ENCODE results near the gene TMEM88. TPM values are rescaled to one million over a fixed set of nuclear protein-coding genes. Genes with fewer than 3 reads are reported as not detected.
A peak's percentile ranks its signal among the peaks of the same experiment; 100 is the strongest.

The TMEM88 gene
- total and polyA plus RNA-seq, 2 donors (not counting 3 experiments of a cell fraction or from before 2014, with no cell fraction given), result 53.4 to 165 TPM

GRCh38 chr17:7837408-7838088 is 17.3 kb upstream of the TMEM88 start:
- Histone ChIP-seq H3K4me3 (replicated peaks in 1 of 3; ENCODE audit: insufficient read depth in 1 of 3, low read depth in 1 of 3, low read length in 3 of 3) (no peak overlapping the region), H3K79me2 (ENCODE audit: control insufficient read depth, insufficient read depth, low read length) (no peaks in the 10 kb centered on the region), H3K27me3 (ENCODE audit: control insufficient read depth in 2 of 2, insufficient read depth in 2 of 2, low read length in 2 of 2) (no peaks in the 10 kb centered on the region), H3K9me1 (replicated peaks; ENCODE audit: control insufficient read depth, extremely low read depth, insufficient read depth, low read length) (no peaks in the 10 kb centered on the region), H3K4me2 (ENCODE audit: insufficient read depth, low read length) (peak overlapping the region; percentile 66), H3K27ac (ENCODE audit: insufficient read depth, low read depth, low read length) (peak overlapping the region; percentile 87), H4K20me1 (replicated peaks; ENCODE audit: control insufficient read depth, extremely low read depth, insufficient read depth, low read length) (no peaks in the 10 kb centered on the region), H3K36me3 (ENCODE audit: control insufficient read depth in 2 of 2, extremely low read depth in 1 of 2, insufficient read depth in 2 of 2, low read length in 2 of 2) (peaks cover 0 to 2% of the 10 kb centered on the region in 2 experiments), H3K9ac (replicated peaks; ENCODE audit: extremely low read depth, insufficient read depth, low read length) (no peak overlapping the region), H2AFZ (ENCODE audit: low read depth, low read length) (peak overlapping the region; percentile 1), H3K9me3 (replicated peaks; ENCODE audit: control insufficient read depth, insufficient read depth, low read length) (no peaks in the 10 kb centered on the region), H3K4me1 (ENCODE audit: control insufficient read depth, extremely low read depth, insufficient read depth, low read length) (peaks cover 40% of the 10 kb centered on the region)
- FAIRE-seq, result no peak
- ChIA-PET POLR2A (interaction anchor here (0.8 kb wide), 1 partner anchor 18 kb away, joined by 3 read pairs; no protein-coding TSS in a partner anchor), CTCF (interaction anchor here (0.7 to 1.4 kb wide), 3 partner anchors 12 to 94 kb away, joined by 3 to 5 read pairs (median 4); no protein-coding TSS in a partner anchor)
- BruUV-seq (replicated peaks), result no TSS peak
- DNase-seq (ENCODE audit: low read depth, low spot score), result no peak
- dilution Hi-C loops (cut with MboI; ENCODE audit: extremely low pct_ligation_motif_present, low sequenced_read_pairs) (no loop called here), intact Hi-C loops (cut with micrococcal nuclease) (loop anchor here (5.0 kb wide), 1 partner anchor 265 kb away; no protein-coding TSS in a partner anchor)
- TF ChIP-seq MYC (IDR thresholded peaks at IDR 0.05; ENCODE audit: low read depth, low read length) (no peak), CTCF (IDR thresholded peaks at IDR 0.05; ENCODE audit: extremely low read depth in 1 of 2, insufficient read depth in 1 of 2, low read depth in 1 of 2, low read length in 2 of 2) (no peak), GATA2 (IDR thresholded peaks at IDR 0.05; ENCODE audit: insufficient read depth, insufficient read length, low read depth, low read length) (no peak), EZH2 (IDR thresholded peaks at IDR 0.05; ENCODE audit: borderline replicate concordance, low read depth, low read length, severe bottlenecking) (no peak), POLR2AphosphoS5 (IDR thresholded peaks at IDR 0.05; ENCODE audit: insufficient read depth, low read depth, low read length) (no peak), FOS (IDR thresholded peaks at IDR 0.05; ENCODE audit: borderline replicate concordance, insufficient read depth, low read length) (no peak), MAX (IDR thresholded peaks at IDR 0.05; ENCODE audit: insufficient read depth, insufficient read length) (no peak), JUN (IDR thresholded peaks at IDR 0.05; ENCODE audit: borderline replicate concordance, insufficient read depth, insufficient read length, low read depth) (no peak), POLR2A (IDR thresholded peaks at IDR 0.05; ENCODE audit: low read depth, low read length) (no peak)

Measured in endothelial cell of umbilical vein (primary cell).